Esophagus muscularis mucosa (tissue), 3 donors: Measurements from ENCODE around the gene KRTAP4-7.
"Not testable (repeated sequence)": the region's sequence is repeated elsewhere in the genome, so short reads cannot be mapped to it uniquely, and the experiment has no call there.

ENCODE experiments used
- CTCF ChIP-seq, 3 experiments: fragments of 200-600 bp in 2 of 3; fragments of 450-650 bp in 1 of 3; sonication (generic) in 2 of 3; IDR thresholded peaks; one replicate each; pipeline ENCODE4 v1.5.1; 2017 to 2019; ENCODE audit warnings: antibody characterized with exemption in 3 of 3, mild to moderate bottlenecking in 2 of 3, moderate library complexity in 1 of 3
- POLR2AphosphoS5 ChIP-seq, 2 donors: sonication (generic); formaldehyde crosslinking; IDR thresholded peaks; one replicate each; pipeline ENCODE4 v1.6.1; 2017; ENCODE audit warnings: antibody characterized with exemption in 2 of 2

DNA sequence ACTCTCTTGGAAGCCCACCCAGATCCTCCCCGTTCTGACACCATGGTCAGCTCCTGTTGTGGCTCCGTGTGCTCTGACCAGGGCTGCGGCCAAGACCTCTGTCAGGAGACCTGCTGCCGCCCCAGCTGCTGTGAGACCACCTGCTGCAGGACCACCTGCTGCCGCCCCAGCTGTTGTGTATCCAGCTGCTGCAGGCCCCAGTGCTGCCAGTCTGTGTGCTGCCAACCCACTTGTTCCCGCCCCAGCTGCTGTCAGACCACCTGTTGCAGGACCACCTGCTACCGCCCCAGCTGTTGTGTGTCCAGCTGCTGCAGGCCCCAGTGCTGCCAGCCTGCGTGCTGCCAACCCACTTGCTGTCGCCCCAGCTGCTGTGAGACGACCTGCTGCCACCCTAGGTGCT lies 21.4 kb downstream of the KRTAP4-7 start, which contains the start of gene KRTAP4-9:
- TF ChIP-seq CTCF, POLR2AphosphoS5 (IDR thresholded peaks at IDR 0.05): not testable (repeated sequence)
